HG03378 (cell line): ENCODE measurements around the gene PSME2.
A peak's percentile ranks its signal among the peaks of the same experiment; 100 is the strongest.
"Not testable (repeated sequence)": the region's sequence is repeated elsewhere in the genome, so short reads cannot be mapped to it uniquely, and the experiment has no call there.

Experiments
- ATAC-seq: cut with Tn5 transposase; IDR thresholded peaks from one replicate; pipeline ENCODE4 v1.9.1; 2021; ENCODE audit warnings: mild to moderate bottlenecking, moderate library complexity; ENCODE audit not compliant: unreplicated experiment

PSME2 gene

DNA sequence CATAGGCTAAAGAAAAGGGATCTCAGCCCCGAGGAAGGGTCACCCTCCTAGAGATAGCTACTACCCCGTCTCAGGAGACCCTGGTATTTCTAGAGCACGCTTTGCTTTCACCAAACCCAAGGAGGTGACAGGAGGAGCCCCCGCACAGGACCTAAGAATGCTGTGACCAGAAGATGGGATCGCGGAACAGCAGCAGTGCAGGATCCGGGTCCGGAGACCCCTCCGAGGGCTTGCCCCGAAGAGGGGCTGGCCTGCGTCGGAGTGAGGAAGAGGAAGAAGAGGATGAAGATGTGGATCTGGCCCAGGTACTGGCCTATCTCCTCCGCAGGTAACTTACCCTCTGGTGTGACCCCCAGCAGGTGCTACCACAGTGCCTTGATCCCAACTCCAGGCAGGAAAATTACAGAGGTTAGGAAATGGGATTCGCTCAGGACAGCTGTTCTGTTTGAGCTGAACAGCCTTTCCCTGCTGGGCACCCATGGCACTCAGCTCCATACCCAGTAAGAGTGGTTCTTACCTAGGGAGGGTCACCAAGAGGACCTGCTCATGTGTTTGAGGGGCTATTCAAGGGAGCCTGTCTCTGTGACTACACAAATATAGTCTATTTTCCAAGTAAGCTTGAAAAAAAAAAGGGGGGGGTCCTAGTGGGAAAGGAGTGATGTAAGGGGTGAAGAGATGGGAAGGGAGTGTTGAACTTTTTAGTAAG, 30.8 kb downstream of the PSME2 start:
- no peak for ATAC-seq

DNA sequence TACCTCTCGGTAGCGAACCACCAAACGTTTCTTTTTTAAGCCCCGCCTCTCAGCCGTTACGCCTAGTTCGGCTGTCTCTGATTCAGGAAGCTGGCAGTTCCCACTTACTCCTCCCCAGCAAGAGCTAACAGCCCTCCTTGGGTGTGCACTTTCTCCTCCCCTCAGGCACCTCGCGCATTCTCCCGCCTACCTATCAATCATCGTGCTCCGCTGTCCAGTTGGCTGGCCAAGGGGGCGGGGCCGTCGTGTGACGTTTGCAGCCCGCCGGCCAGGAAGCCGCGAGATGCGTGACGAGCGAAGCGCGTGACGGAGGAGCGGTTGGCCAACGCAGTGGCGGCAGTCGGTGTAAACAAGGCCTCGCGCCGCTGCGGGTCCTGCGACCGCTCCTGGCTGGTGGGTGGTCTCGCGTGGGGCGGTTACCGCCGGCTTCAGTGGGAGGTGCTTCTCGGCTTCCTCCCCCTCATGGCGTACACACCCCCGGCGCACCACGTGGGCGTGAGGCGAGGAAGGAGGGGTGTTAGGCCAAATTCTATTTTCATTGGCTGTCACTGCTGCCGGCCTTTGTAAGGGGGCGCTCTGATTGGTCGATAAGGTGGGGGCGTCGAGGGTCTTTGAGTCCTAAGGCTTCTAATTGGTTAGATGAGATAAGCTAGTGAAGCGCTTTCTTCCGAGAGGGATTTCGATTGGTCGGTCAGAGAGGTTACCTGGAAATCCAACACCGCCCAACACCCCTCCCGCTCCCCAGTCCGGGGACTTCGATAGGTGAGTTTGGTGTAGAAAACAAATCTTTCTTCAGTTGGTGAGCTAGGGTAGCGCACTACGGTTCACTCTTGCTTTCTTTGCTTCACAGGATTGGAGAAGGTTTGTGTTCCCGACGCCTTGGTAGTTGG, 31.6 kb downstream of the PSME2 start, which contains the start of the genes DCAF11 and NRL:
TSS of gene DCAF11 (plus strand) at position 246 of the 890 bp plus-strand sequence. CDS start 818 bp downstream, outside the sequence.
TSS of gene NRL (minus strand) at position 418 of the 890 bp plus-strand sequence. CDS start 32,101 bp downstream, outside the sequence.
- peak; percentile 89 for ATAC-seq

DNA sequence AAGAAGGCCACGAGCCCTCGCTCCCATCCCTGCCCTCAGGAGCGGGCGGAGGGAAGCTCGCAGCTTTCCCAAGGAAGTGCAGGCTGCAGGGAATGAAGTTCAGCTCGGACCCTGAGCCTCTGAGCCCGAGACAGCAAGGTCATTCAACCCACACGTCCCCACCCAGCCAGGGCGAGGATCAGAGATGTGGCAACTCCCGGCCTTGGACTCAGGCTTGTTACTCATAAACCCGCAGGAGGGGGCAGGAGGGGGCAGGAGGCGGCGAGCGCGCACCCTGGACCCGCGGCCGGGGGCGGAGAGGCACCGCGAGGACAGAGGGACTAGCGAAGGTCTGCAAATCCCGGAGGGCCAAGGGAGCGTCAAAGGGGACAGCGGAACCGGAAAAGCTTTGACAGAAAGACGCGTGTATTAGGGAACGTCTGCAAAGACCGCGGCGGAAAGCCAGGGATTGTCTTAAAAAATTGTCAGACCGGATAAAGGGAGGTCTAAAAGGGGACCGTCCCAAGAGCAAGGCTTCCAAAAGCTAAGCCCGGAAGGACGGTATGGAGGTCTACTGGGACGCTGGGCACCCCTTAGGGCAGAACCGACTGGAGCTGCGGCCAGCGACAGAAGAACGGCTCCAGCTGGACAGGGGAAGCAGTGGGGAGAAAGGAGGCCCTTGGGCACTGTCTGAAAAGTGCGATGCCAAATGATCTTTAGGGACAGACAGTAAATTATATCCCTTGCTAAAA, 32.4 kb downstream of the PSME2 start:
- ATAC-seq, result peak; percentile 34

DNA sequence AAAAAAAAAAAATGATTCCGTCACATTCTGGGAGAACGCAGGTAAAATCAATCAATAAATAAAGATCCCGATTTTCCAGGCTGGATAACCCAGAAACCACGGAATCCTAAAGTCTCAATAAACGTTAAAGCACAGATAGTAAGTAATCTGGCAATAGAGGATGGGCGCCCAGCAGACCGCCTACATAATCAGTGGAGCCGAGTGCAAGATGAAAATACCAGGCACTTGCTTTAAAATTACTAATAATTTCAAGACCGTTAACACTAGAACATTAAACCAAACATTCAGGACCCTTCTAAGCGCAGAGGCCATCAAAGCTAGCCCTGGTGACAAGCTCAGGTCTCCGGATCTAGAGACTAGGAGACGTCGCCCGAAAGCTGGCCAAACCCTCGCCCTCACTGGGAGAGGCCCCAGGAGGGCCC, 33.0 kb downstream of the PSME2 start:
- ATAC-seq, result no peak

DNA sequence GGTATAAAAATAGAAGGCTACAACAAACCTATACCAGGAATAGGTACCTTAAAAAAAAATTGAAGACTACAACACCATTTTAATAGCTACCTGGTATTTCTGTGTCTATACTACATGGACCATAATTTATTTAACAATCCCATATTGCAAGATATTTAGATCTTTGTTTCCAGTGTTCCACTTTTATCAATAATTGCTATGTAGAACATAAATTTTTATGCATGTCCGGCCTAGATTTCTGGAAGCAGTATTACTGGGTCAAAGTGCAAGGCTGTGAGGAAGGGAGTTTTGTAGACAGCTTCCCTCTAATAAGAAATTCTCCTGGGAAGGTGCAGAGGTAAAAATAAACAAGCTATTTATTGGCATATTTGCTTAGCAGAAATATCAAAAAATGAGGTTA, 35.9 kb downstream of the PSME2 start:
- ATAC-seq, result no peak

DNA sequence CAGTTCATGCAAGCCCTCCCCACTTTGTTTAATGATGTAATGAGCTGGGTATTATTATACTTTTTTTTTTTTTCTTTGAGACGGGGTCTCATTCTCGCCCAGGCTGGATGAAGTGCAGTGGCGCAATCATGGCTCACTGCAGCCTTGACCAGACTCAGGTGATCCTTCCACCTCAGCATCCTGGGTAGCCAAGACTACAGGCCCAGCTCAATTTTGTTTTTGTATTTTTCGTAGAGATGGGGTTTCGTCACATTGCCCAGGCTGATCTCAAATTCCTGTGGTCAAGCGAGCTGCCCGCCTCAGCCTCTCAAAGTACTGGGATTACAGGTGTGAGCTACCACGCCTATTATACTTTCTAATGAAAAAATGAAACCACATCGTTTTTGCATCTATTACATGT, 36.4 kb downstream of the PSME2 start:
- no peak for ATAC-seq

DNA sequence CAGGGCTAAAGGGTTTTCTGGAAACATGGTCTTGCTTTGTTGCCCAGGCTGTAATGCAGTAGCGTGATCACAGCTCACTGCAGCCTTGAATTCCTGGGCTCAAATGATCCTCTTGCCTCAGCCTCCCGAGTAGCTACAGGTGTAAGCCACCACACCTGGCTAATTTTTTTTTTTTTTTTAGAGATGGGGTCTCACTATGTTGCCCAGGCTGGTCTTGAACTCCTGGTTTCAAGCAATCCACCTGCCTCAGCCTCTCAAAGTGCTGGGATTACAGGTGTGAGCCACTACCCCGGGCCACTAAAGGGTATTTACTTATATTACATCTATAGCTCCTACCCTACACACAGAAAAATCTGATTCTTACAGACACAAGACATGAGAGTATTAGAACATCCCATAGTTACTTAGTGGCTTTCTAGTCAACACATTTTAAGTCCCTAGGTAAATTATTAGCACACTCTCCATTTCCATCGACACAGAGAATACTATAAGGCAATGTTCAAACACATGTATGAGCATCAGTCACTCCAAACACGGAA, 38.0 kb downstream of the PSME2 start:
- no peak for ATAC-seq

DNA sequence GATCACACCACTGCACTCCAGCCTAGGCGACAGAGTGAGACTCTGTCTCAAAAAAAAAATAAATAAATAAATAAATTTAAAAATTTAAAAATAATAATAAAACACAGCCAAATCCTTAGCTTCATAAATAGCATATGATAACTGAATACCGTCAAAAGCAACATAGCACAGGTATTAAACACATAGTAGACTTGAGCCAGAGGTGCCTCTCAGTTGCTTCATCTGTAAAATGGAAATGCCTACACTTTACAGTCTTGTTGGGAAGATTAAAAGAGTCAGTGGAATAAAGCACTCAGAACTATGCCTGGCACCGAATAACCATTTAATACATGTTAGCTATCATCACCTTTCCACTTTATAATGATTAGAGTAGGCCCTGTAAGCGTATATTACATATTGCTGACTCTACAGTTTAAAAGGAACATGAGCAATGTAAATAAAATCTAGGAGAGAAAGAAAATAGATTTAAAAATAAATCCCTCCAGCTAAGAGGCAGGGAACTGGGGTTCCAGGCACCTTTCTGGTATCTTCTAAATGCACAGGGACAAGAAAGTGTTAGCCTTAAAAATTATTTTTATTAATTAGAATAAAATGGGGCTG, 39.6 kb downstream of the PSME2 start:
- no peak for ATAC-seq

DNA sequence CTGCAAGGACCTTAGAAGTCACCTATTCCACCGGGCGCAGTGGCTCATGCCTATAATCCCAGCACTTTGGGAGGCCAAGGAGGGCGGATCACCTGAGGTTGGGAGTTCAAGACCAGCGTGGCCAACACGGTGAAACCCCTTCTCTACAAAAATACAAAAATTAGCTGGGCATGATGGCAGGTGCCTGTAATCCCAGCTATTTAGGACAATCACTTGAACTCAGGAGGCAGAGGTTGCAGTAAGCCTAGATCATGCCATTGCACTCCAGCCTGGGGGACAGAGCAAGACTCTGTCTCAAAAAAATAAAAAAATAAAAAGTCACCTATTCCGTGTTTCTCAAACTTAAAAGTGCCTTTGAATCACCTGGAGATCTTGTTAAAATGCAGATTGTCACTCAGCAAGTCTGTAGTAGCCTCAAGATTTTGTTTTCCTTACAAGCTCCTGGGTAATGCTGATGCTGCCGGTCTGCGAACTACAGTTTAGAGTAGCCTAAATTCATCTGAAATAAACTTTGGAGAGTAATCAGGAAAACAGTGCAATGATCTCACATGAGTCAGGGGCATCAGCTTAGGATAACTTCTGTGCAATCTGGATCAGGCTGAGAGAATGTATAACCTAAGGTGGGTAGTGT, 40.7 kb downstream of the PSME2 start:
- ATAC-seq, result not testable (repeated sequence)

DNA sequence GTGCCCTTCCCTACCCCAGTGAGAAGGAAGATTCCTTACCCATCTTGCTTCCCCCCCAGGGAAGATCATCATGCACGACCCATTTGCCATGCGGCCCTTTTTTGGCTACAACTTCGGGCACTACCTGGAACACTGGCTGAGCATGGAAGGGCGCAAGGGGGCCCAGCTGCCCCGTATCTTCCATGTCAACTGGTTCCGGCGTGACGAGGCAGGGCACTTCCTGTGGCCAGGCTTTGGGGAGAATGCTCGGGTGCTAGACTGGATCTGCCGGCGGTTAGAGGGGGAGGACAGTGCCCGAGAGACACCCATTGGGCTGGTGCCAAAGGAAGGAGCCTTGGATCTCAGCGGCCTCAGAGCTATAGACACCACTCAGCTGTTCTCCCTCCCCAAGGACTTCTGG, 43.0 kb downstream of the PSME2 start:
- ATAC-seq, result no peak

DNA sequence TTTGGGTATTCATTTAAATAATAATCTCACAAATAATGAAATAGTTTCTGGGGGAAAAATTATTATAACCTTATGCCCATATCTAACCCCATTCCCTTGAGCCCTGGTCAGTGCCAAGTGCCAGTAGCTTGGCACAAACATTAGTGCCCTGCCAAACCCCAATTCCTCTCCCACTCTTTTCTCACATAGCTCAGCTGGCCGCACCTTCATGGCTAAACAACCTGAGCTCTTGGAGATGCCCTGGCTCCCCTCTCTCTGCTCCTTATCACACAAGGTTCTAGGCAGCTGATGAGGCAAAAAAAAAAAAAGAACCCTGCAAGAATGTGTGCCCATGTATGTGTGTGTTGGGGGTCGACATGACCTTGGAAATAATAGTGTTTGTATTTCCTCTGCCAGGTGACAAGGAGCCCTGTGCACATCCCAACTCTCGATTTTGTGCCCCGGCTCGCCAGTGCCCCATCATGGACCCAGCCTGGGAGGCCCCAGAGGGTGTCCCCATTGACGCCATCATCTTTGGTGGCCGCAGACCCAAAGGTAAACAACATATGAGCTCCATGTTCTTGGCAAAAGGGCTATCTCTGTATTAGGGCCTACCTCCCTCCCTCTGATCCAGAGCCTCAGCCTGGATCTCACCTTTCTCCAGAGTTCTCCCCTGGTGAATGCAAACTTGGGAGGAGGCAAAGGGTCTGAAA, 43.9 kb downstream of the PSME2 start:
- ATAC-seq, result no peak

DNA sequence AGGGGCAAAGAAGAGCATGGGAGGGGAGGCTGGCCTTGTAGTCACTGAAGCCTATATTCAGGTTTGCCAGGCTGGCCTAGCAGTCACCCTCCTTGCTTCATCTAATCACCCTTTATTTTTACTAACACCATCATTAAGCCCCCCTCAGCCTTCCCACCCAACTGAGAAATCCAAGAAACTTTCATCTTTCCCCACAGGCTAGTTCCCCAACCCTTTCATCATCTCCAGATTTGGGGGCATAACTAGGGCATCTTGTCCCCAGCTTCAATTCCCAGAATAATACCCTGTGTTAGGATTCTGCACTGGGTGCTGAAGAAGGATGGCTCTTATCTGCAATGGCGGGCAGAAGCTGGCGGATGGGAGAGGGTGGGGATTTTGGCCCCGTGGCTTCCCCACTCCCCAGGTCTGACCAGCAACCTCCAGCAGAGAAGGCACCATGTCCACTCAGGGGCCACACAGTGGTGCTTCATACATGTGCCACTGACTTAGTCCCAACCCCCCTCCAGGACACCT, 45.4 kb downstream of the PSME2 start:
- no peak for ATAC-seq

DNA sequence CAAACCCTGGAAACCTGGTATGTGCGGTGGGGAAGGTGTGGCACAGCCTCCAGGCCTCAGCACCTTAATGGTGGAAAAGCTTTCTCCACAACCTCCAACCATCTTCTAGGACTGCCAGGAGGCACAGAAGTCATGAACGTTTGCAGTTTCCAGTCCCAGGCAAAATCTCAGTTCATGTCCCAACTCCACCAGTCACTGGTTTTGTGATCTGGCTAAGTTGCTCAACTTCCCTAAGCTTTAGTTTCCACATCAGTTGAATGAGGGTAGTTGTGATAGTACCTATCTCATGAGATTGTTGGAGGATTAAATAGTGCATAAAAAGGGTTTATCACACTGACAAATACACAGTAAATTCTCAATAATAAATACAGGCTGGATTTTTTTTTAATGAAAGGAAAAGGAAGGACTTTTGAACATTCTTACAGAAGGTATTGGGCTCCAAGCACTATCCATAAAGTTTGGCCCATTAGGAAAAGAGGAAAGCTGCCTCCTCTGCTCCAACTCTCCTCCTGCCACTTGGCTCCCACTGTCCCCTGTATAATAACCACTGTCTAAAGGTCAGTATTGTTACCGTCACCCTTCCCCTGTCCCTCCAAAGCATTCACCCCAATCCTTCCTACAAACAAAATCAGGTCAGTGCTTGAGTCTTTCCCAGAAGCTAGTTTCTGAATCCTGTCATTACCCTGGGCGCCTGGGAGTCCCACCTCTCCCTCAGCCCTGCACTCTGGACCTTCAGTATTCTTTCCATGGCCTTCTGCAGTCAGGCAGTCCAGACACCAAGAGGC, 46.0 kb downstream of the PSME2 start:
- ATAC-seq, result no peak

DNA sequence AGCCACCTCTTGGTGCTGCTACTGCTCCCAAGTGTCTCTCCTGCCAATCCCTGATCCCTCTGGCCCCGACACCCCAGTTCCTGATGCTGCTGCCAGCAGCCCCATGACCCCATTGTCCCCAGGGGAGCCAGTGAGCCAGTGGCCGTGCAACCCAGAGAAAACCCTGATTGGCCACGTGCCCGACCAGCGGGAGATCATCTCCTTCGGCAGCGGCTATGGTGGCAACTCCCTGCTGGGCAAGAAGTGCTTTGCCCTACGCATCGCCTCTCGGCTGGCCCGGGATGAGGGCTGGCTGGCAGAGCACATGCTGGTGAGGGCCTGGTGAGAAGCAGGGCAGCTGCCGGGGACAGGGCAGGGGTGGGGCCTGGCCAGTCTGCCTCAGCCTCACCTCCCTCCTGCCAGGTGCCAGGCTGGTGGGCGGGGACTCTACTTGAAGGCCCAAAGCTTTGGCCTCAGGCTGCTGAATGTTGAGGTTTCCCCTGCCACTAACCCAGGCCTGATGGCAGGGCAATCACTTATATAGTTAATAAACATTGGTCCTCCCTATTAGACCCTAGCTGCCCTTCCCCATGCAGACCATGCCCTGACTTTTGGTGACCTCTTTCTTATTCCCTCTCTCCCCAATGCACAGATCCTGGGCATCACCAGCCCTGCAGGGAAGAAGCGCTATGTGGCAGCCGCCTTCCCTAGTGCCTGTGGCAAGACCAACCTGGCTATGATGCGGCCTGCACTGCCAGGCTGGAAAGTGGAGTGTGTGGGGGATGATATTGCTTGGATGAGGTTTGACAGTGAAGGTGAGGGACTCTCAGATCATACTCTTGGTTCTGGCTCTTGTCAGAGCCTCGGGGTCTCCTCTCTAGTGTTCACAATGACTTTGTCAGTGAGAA, 47.2 kb downstream of the PSME2 start:
- no peak for ATAC-seq

DNA sequence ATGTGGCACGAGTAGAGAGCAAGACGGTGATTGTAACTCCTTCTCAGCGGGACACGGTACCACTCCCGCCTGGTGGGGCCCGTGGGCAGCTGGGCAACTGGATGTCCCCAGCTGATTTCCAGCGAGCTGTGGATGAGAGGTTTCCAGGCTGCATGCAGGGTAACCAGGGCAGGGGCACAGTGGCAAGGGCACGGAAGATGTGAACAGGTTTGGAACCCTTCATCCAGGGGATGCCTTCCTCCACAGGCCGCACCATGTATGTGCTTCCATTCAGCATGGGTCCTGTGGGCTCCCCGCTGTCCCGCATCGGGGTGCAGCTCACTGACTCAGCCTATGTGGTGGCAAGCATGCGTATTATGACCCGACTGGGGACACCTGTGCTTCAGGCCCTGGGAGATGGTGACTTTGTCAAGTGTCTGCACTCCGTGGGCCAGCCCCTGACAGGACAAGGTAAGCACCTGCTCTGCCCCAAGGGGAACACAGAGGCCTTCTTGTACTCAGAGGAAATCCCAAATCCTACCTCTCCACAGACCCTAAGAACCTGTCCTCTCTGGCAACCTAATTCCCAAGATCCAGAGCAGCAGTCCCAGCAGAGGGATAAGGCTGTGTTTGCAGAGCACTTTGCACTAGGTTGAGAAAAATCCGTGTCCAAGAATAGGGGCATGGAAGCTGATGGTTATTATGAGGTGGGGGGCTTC, 48.0 kb downstream of the PSME2 start:
- no peak for ATAC-seq

DNA sequence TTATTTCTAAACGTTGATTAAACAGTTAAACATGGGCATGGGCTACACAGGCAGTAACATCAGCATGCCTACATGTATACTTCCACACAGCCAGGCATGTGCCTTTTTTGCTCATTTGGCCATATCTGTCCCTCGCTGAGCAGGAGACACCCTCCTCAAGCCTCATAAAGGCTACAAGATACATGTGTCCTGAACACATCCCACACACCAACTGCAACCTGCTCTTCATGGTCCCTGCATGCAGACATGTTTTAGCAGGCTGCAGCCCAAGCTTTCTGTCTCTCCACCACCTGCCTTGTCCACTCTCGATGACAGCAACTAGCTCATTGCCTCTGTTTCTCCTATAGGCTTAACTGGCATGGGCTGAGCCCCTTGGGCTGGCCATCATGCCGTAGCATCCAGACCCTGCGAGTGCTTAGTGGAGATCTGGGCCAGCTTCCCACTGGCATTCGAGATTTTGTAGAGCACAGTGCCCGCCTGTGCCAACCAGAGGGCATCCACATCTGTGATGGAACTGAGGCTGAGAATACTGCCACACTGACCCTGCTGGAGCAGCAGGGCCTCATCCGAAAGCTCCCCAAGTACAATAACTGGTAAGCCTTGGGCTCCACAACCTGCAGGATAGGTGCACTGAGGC, 49.7 kb downstream of the PSME2 start:
- no peak for ATAC-seq
